ENCODE data around the gene CUX1.

CUX1 gene

DNA sequence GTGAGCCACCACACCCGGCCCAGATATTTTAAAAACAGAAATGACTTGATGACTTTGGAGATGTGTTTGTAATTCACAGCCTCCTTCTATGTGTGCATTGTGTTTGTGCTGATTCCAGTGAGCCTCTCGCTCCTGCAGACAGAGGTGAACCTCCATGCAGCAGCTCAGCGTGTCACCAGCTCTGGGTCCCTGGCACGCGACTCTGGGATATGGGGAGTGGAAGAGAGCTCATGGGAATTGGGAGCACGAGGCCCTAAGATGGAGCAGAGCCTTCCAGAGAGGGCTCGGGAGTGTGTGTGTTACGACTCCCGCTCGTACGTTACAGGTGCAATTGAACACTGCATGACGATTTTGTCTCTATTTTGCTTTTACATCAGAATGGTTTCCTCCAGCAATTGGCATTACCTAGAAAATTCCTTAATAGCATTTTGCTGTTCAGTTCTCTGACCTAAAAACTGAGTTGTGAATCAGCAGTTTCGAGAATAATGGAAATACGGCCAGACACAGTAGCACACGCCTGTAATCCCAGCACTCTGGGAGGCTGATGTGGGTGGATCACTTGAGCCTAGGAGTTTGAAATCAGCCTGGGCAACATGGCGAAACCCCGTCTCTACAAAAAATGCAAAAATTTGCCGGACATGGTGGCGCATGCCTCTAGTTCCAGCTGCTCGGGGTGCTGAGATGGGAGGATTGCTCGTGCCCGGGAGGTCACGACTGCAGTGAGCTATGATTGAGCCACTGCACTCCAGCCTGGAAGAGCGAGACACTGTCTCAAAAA, 204.6 kb downstream of the CUX1 start:
- TF ChIP-seq, protein P1, sequence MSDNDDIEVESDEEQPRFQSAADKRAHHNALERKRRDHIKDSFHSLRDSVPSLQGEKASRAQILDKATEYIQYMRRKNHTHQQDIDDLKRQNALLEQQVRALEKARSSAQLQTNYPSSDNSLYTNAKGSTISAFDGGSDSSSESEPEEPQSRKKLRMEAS (IDR thresholded peaks at IDR 0.05) = no peak
- TF ChIP-seq ZBTB7A (IDR thresholded peaks at IDR 0.05; ENCODE audit: low read depth) (no peak), TAF1 (IDR thresholded peaks at IDR 0.05; ENCODE audit: low read depth) (no peak), YY1 (IDR thresholded peaks at IDR 0.05; ENCODE audit: low read depth) (no peak), FOXM1 (IDR thresholded peaks at IDR 0.05; ENCODE audit: borderline replicate concordance, low read depth) (no peak), REST (IDR thresholded peaks at IDR 0.05; ENCODE audit: low read depth) (no peak), EGR1 (IDR thresholded peaks at IDR 0.05) (no peak), CREB1 (IDR thresholded peaks at IDR 0.05; ENCODE audit: low read depth) (no peak), EP300 (IDR thresholded peaks at IDR 0.05; ENCODE audit: borderline replicate concordance) (no peak), NFIC (IDR thresholded peaks at IDR 0.05) (no peak)
- TF ChIP-seq, protein P2, sequence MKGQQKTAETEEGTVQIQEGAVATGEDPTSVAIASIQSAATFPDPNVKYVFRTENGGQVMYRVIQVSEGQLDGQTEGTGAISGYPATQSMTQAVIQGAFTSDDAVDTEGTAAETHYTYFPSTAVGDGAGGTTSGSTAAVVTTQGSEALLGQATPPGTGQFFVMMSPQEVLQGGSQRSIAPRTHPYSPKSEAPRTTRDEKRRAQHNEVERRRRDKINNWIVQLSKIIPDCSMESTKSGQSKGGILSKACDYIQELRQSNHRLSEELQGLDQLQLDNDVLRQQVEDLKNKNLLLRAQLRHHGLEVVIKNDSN (IDR thresholded peaks at IDR 0.05) = no peak

- TF ChIP-seq TAF1 (IDR thresholded peaks at IDR 0.05; ENCODE audit: low read depth) (no peak), REST (IDR thresholded peaks at IDR 0.05; ENCODE audit: low read depth) (no peak), EGR1 (IDR thresholded peaks at IDR 0.05) (no peak), CREB1 (IDR thresholded peaks at IDR 0.05; ENCODE audit: low read depth) (no peak), TEAD4 (IDR thresholded peaks at IDR 0.05) (no peak)
- TF ChIP-seq, protein P2 (IDR thresholded peaks at IDR 0.05) = no peak
- TF ChIP-seq, protein P1 (IDR thresholded peaks at IDR 0.05) = no peak
These were observed 206.8 kb downstream of the CUX1 start for GRCh38 chr7:102024005-102024768.

DNA sequence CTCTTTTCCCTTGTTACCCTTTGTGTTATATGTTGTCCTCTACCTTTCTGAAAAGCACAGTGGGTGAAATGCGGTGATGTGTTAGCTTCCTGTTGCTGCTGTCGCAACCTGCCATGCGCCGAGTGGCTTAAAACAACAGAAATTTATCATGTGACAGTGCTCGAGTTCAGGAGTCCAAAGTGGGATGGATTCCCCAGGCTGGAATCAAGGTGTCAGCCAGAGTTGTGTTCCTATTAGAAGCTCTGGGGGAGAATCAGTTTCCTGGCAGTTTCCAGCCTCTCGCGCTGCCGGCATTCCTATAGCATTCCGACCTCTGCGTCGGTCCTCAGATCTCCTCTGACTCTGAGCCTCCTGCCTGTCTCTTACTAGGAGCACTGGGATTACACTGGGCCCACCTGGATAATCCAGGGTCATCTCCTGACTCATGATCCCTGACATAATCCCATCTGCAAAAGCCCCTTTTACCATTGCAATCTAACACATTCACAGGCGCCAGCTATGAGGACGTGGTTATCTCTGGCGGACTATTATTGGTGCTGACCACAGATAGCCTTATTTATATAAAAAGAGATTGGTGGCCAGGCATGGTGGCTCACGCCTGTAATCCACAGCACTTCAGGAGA, 207.5 kb downstream of the CUX1 start:
- no peak for TF ChIP-seq TCF12 (IDR thresholded peaks at IDR 0.05; ENCODE audit: low read depth)
- TF ChIP-seq RAD21 (IDR thresholded peaks at IDR 0.05; ENCODE audit: low read depth) = no peak
- TF ChIP-seq EP300 (IDR thresholded peaks at IDR 0.05; ENCODE audit: borderline replicate concordance) = no peak
- no peak for TF ChIP-seq TAF1 (IDR thresholded peaks at IDR 0.05; ENCODE audit: low read depth)
- no peak for TF ChIP-seq YY1 (IDR thresholded peaks at IDR 0.05; ENCODE audit: low read depth)

GRCh38 chr7:102028206-102028826, 210.9 kb downstream of the CUX1 start:
- TF ChIP-seq ZBTB7A (IDR thresholded peaks at IDR 0.05; ENCODE audit: low read depth) (no peak), CREB1 (IDR thresholded peaks at IDR 0.05; ENCODE audit: low read depth) (no peak), EGR1 (IDR thresholded peaks at IDR 0.05) (no peak), TCF12 (IDR thresholded peaks at IDR 0.05; ENCODE audit: low read depth) (no peak)
- TF ChIP-seq, protein P2 (IDR thresholded peaks at IDR 0.05) = no peak

GRCh38 chr7:102029616-102030015, 212.2 kb downstream of the CUX1 start:
- TF ChIP-seq TAF1 (IDR thresholded peaks at IDR 0.05; ENCODE audit: low read depth) (no peak), EP300 (IDR thresholded peaks at IDR 0.05; ENCODE audit: borderline replicate concordance) (no peak), TCF12 (IDR thresholded peaks at IDR 0.05; ENCODE audit: low read depth) (no peak), NFIC (IDR thresholded peaks at IDR 0.05) (no peak), CEBPB (IDR thresholded peaks at IDR 0.05) (no peak), ZBTB7A (IDR thresholded peaks at IDR 0.05; ENCODE audit: low read depth) (no peak), CREB1 (IDR thresholded peaks at IDR 0.05; ENCODE audit: low read depth) (no peak), EGR1 (IDR thresholded peaks at IDR 0.05) (no peak)
- TF ChIP-seq, protein P1 (IDR thresholded peaks at IDR 0.05) = no peak
